Osteocyte (in vitro differentiated cells): ENCODE results near the gene KLRG1. TPM values are rescaled to one million over a fixed set of nuclear protein-coding genes. Genes with fewer than 3 reads are reported as not detected.

ENCODE experiments used
- DNase-seq: peaks from one replicate; pipeline ENCODE4 v3.0.0; 2021; ENCODE audit warnings: mixed read lengths; ENCODE audit not compliant: unreplicated experiment; ENCODE audit errors: extremely low spot score
- H3K27ac Mint-ChIP-seq: one replicate; pipeline ENCODE4 v1.8.0; 2021; ENCODE audit warnings: mild to moderate bottlenecking, mixed read lengths; ENCODE audit not compliant: unreplicated experiment
- H3K27me3 Mint-ChIP-seq: one replicate; pipeline ENCODE4 v1.8.0; 2021; ENCODE audit warnings: mixed read lengths; ENCODE audit not compliant: unreplicated experiment
- H3K36me3 Mint-ChIP-seq: one replicate; pipeline ENCODE4 v1.8.0; 2021; ENCODE audit warnings: mixed read lengths; ENCODE audit not compliant: unreplicated experiment
- H3K4me1 Mint-ChIP-seq: one replicate; pipeline ENCODE4 v1.8.0; 2021; ENCODE audit warnings: mixed read lengths; ENCODE audit not compliant: unreplicated experiment
- H3K4me3 Mint-ChIP-seq: one replicate; pipeline ENCODE4 v1.8.0; 2021; ENCODE audit warnings: mild to moderate bottlenecking, moderate library complexity, mixed read lengths; ENCODE audit not compliant: unreplicated experiment
- H3K9me3 Mint-ChIP-seq: one replicate; pipeline ENCODE4 v1.8.0; 2021; ENCODE audit warnings: mixed read lengths; ENCODE audit not compliant: unreplicated experiment
- total RNA-seq: library from RNA; stranded (reverse); gene quantifications from 2 replicates; pipeline ENCODE4 v1.2.1, GENCODE V29; 2021
- TF ChIP-seq, protein P1 (sequence below): fragments of 200-600 bp; sonication (generic); IDR thresholded peaks from 2 replicates; pipeline ENCODE4 v1.5.0; 2021; ENCODE audit warnings: antibody characterized with exemption, mild to moderate bottlenecking, moderate library complexity

KLRG1 gene
- total RNA-seq, 1 donor from 2014 or later, result 0.94 TPM

DNA sequence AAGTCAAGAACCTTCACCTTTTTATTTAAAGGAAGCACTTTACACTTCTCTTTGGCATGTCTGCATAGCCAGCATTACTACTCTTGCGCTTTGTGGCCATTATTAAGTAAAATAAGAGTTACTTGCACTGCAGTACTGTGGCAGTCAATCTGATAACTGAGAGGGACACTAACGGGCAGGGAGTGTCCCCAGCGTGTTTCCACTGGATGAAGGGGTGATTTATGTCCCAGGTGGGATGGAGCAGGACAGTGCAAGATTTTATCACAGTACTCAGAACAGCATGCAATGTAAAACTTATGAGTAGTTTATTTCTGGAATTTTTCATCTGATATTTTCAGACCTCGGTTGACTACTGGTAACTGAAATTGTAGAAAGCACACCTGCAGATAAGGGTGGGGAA is 31.8 kb upstream of the KLRG1 start:
- no peaks in the 10 kb centered on the region for H3K4me1 Mint-ChIP-seq
- TF ChIP-seq, protein P1, sequence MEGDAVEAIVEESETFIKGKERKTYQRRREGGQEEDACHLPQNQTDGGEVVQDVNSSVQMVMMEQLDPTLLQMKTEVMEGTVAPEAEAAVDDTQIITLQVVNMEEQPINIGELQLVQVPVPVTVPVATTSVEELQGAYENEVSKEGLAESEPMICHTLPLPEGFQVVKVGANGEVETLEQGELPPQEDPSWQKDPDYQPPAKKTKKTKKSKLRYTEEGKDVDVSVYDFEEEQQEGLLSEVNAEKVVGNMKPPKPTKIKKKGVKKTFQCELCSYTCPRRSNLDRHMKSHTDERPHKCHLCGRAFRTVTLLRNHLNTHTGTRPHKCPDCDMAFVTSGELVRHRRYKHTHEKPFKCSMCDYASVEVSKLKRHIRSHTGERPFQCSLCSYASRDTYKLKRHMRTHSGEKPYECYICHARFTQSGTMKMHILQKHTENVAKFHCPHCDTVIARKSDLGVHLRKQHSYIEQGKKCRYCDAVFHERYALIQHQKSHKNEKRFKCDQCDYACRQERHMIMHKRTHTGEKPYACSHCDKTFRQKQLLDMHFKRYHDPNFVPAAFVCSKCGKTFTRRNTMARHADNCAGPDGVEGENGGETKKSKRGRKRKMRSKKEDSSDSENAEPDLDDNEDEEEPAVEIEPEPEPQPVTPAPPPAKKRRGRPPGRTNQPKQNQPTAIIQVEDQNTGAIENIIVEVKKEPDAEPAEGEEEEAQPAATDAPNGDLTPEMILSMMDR, result no peak
- H3K36me3 Mint-ChIP-seq, result no peaks in the 10 kb centered on the region
- no peak for DNase-seq
- peaks cover under 1% of the 10 kb centered on the region for H3K9me3 Mint-ChIP-seq
- no peak overlapping the region for H3K4me3 Mint-ChIP-seq
- no peaks in the 10 kb centered on the region for H3K27me3 Mint-ChIP-seq
- H3K27ac Mint-ChIP-seq, result no peak overlapping the region

GRCh38 chr12:8958066-8958465 is 31.3 kb upstream of the KLRG1 start:
- Mint-ChIP-seq H3K36me3 (no peaks in the 10 kb centered on the region), H3K27ac (no peak overlapping the region), H3K4me1 (no peaks in the 10 kb centered on the region), H3K4me3 (no peak overlapping the region), H3K27me3 (no peaks in the 10 kb centered on the region), H3K9me3 (peaks cover 6% of the 10 kb centered on the region)
- DNase-seq, result no peak
- TF ChIP-seq, protein P1, result no peak

- Mint-ChIP-seq H3K9me3 (peaks cover 13% of the 10 kb centered on the region), H3K36me3 (no peaks in the 10 kb centered on the region), H3K27ac (no peak overlapping the region), H3K27me3 (peaks cover 4% of the 10 kb centered on the region), H3K4me3 (no peak overlapping the region), H3K4me1 (no peaks in the 10 kb centered on the region)
- TF ChIP-seq, protein P1, result no peak
- DNase-seq, result no peak
Measured at GRCh38 chr12:8960176-8960575, 29.2 kb upstream of the KLRG1 start.

GRCh38 chr12:8968761-8969160 is 20.6 kb upstream of the KLRG1 start:
- DNase-seq, result no peak
- H3K4me3 Mint-ChIP-seq, result no peak overlapping the region
- no peak overlapping the region for H3K27ac Mint-ChIP-seq
- H3K27me3 Mint-ChIP-seq, result peaks cover 4% of the 10 kb centered on the region
- TF ChIP-seq, protein P1, result no peak
- H3K36me3 Mint-ChIP-seq, result no peaks in the 10 kb centered on the region
- H3K4me1 Mint-ChIP-seq, result no peaks in the 10 kb centered on the region
- peaks cover 29% of the 10 kb centered on the region for H3K9me3 Mint-ChIP-seq

- no peaks in the 10 kb centered on the region for H3K4me1 Mint-ChIP-seq
- TF ChIP-seq, protein P1, result no peak
- no peak overlapping the region for H3K4me3 Mint-ChIP-seq
- H3K27me3 Mint-ChIP-seq, result no peaks in the 10 kb centered on the region
- no peak for DNase-seq
- no peaks in the 10 kb centered on the region for H3K36me3 Mint-ChIP-seq
- no peak overlapping the region for H3K27ac Mint-ChIP-seq
- H3K9me3 Mint-ChIP-seq, result peaks cover 27% of the 10 kb centered on the region
Measured at GRCh38 chr12:8969861-8970411, 19.4 kb upstream of the KLRG1 start.
